GM21576 (cell line): Measurements from ENCODE around the gene DRD4.

Experiments
- ATAC-seq: cut with Tn5 transposase; IDR thresholded peaks from one replicate; pipeline ENCODE4 v1.9.1; 2021; ENCODE audit warnings: mild to moderate bottlenecking, moderate library complexity; ENCODE audit not compliant: unreplicated experiment

DRD4 gene

GRCh38 chr11:609341-609811, 27.7 kb upstream of the DRD4 start:
- ATAC-seq = no peak

- no peak for ATAC-seq
Observed at GRCh38 chr11:610146-610801, 26.8 kb upstream of the DRD4 start.

- no peak for ATAC-seq
Observed at GRCh38 chr11:611001-611996, 25.8 kb upstream of the DRD4 start.

GRCh38 chr11:612201-612960, 24.7 kb upstream of the DRD4 start:
- ATAC-seq = no peak

- ATAC-seq = no peak
Observed at GRCh38 chr11:612961-613300, 24.1 kb upstream of the DRD4 start.

- no peak for ATAC-seq
Observed at GRCh38 chr11:613369-613968, 23.6 kb upstream of the DRD4 start.

GRCh38 chr11:614021-614622, 22.9 kb upstream of the DRD4 start:
- no peak for ATAC-seq

DNA sequence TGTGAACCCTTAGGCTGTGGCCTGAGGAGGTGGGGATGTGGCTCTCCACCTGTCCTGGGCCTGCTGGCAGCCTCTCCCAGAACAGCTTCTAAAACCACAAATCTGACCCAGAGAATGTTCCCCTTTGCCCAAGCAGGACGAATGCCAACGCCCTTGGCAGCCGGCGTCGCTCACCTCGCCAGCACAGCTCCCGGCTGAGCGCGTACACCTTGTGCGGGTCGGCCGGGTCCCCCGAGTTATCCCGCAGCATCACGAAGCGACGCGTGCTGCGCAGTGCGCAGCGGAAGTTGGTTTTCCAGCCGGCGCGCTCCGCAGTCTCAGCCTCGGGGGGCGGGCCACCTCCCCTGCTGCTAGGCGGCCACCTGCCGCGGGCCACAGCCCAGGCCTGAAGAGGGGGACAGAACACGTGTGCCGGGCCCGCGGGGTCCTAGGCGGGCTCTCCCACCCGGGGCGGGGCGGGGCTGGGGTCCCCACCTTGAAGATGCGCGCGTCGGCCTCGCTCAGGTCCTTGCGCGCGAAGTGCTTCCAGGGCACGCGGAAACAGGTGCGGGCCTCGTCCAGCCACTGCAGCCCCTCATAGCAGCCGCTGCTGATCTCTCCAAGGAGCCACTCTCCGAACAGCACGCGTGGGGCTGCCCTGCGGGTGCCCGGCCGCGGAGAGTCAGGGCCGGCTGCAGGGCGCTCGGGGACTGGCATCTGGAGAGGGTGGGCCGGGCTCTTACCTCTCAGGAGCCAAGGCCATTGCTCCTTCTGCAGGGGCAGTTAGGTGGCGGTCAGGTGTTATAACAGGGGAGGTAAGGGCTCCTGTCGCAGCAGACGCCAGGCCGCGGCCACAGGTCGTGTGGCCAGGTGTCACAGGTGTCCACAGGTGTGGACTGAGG, 22.2 kb upstream of the DRD4 start:
- no peak for ATAC-seq

DNA sequence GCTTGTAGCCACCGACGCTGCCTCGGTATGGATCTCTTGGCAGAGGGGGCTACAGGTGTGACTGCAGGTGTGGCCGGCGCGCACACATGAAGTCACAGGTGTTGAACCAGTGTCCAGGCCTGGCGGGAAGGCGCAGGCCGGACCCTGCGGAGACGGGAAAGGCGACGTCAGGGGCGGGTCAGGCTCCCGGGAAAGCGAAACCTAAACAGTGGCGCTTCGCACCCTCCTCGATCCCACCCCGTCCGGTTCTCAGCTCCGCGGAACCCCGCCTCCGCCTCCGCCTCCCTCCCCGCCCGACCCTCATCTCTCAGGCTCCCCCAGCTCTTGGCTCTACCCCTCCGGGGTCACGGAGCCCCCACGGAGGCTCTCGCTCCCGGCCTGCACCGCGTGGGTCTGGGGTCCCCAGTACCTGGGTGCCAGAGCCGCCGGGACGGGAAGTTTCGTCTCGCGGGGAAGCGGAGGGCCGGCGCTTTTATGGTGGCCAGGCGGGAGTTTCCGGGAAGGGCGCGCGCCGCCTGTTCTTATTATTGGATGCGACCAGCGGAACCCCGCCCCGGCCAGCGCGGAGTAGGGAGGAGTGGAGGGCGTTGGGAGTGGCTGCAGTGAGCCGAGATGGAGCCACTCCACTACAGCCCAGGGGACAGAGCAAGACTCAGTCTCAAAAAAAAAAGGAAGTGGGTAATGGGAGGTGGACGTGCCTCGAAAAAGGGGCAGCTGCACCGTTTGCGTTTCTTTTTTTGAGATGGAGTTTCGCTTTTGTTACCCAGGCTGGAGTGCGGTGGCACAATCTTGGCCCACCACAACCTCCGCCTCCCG, 21.4 kb upstream of the DRD4 start, which contains the start of gene IRF7:
TSS of gene IRF7 (minus strand) at position 447 of the 816 bp plus-strand sequence. CDS start 586 bp downstream, outside the sequence.
- peak; percentile 76 for ATAC-seq

DNA sequence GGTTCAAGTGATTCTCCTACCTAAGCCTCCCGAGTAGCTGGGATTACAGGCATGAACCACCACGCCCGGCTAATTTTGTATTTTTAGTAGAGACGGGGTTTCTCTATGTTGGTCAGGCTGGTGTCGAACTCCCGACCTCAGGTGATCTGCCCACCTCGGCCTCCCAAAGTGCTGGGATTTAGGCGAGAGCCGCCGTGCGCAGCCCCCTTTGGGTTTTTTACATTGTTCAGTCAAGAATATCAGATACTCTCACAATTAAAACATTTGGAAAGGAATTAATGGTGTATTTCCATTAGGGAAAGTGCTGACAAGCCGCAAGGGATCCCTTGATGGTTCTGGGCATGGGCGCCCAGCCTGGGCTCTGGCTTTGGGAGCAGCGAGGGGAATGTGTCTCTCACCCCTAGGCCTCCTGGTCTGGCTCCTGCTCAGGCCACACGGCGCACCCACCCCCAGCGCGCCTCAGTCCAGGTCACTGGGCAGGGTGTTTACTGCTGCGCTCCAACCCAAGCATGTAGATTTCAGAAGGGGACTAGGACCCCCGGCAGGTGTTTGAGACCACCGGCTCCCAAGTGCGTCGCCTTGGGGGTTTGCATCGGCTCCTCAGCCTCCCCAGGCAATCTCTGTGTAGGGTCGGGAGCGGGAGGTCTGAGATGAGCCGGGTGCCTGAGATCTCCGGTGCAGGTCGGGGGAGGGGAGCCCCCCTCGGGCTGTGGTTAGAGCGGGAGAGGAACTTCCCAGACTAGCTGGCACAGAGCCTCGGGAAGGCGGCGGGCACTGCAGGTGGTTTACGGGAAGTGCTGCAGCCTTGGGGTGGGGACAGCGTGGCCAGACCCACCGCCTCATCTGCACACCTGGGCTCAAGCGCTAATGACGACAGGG, 20.5 kb upstream of the DRD4 start:
- no peak for ATAC-seq

DNA sequence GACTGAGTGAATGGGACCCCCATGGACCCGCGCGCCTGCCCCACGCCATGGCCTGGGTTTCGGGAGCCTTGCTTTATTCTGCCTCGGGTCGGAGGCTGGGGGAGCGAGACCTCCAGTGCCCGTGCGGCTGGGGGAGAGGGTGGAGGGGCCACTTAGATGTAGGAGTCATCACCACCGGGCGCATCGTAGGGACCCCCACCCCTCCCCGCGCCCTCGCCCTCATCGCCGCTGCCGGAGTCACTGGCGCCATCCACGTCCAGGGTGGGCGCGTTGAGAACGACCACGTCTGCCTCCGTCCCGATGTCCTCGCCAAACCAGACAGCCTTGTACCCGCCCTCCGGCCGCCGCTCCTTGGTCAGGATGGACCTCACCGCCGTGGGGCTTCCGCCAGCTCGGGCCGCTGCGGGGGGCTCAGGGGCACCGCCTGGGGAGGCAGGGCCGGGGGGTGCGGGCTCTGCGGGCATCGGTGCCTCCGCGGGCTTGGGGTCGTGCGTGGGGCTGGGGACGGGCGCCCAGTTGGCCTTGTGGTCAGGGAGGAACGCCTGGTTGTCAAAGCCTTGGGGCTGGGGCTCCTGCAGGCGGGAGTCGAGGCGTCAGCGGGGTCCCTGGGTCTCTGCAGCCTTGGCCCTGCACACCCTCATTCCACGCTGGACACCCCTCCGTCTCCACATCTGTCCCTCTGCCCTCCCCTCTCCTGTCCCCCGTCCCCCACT, 19.7 kb upstream of the DRD4 start:
- ATAC-seq = no peak

DNA sequence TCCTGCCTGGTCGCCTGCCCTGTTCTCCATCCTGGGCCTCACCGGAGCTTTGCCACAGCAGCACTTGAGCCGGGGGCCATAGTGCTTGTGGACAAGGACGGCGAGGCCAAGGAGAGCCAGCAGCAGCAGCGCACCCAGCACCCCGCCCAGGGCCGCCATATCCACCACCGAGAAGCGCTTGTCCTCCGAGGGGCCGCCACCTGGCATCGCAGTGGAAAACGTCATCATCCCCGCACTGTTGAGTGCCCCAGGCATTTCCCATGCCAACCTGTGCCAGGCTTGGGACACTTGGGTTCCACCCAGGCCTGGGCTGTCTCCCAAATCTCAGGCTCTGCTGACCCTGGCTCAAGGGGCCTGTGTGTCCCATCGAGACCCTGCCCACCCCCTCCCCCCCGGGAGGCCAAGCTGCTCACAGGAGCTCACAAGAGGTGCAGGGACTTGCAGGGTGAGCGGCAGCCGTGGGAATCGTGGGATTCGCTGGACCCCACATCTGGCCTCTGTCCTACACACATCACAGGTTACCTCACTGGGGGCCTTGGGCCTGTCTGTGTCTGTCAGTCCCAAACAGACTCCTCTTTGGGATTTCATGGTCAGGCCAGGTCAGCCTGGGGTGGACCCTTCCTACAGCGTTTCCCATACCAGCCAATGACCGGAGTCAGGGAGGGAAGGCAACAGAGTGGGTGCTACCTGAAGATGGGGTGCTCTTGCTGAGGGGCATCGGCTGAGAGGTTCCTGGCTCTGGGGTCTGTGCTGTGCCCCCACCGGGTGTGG, 19.0 kb upstream of the DRD4 start:
- no peak for ATAC-seq

- ATAC-seq = no peak
Observed at GRCh38 chr11:618856-619627, 18.0 kb upstream of the DRD4 start.

GRCh38 chr11:619628-620050, 17.4 kb upstream of the DRD4 start:
- ATAC-seq = no peak

DNA sequence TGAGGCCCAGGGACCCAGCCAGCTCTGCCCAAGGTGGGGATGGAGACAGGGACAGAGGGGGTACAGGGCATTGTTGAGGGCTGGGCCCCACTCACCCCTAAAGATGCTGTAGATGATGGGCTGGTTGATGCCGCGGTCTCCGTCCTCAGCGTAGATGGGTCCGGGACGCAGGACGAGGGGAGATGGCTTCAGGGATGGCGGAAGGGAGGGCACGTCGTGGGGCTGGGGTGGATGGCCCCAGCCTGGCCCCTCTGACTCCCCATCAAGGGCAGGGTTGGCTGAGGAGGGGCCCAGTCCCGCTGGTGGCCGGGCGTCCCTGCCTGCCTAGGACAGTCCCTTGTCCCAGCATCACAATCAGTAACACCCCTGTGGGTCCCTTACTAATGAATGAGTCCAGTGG, 16.9 kb upstream of the DRD4 start:
- no peak for ATAC-seq
